Measurements from ENCODE around the gene DNAAF3.

Gene DNAAF3

GRCh38 chr19:55116232-55116858 is 50.1 kb downstream of the DNAAF3 start:
- DNase-seq (ENCODE audit: low read depth): peak; percentile 38

GRCh38 chr19:55115446-55116065 is 50.9 kb downstream of the DNAAF3 start:
- DNase-seq (ENCODE audit: low read depth): no peak

GRCh38 chr19:55114566-55115145 is 51.8 kb downstream of the DNAAF3 start:
- no peak for DNase-seq (ENCODE audit: low read depth)

GRCh38 chr19:55113570-55114039 is 52.8 kb downstream of the DNAAF3 start:
- peak; percentile 67 for DNase-seq (ENCODE audit: low read depth)

- DNase-seq (ENCODE audit: low read depth): no peak
Measured at GRCh38 chr19:55112777-55113569, 53.4 kb downstream of the DNAAF3 start.

- no peak for DNase-seq (ENCODE audit: low read depth)
Measured at GRCh38 chr19:55112246-55112776, 54.1 kb downstream of the DNAAF3 start.

GRCh38 chr19:55111238-55111831 is 55.1 kb downstream of the DNAAF3 start:
- no peak for DNase-seq (ENCODE audit: low read depth)

GRCh38 chr19:55109527-55110291 is 56.7 kb downstream of the DNAAF3 start:
- DNase-seq (ENCODE audit: low read depth): no peak
